HG02852 (cell line): ENCODE measurements around the gene LSM3.

Experiments used
- ATAC-seq: cut with Tn5 transposase; IDR thresholded peaks from one replicate; pipeline ENCODE4 v1.9.1; 2021; ENCODE audit warnings: mild to moderate bottlenecking, moderate library complexity; ENCODE audit not compliant: unreplicated experiment

The LSM3 gene

GRCh38 chr3:14194865-14195264 is 16.2 kb downstream of the LSM3 start:
- ATAC-seq: no peak

- no peak for ATAC-seq
Measured at GRCh38 chr3:14199641-14200040, 21.0 kb downstream of the LSM3 start.

- ATAC-seq: no peak
Measured at GRCh38 chr3:14200276-14200675, 21.7 kb downstream of the LSM3 start.

- ATAC-seq: no peak
Measured at GRCh38 chr3:14200841-14201240, 22.2 kb downstream of the LSM3 start.

DNA sequence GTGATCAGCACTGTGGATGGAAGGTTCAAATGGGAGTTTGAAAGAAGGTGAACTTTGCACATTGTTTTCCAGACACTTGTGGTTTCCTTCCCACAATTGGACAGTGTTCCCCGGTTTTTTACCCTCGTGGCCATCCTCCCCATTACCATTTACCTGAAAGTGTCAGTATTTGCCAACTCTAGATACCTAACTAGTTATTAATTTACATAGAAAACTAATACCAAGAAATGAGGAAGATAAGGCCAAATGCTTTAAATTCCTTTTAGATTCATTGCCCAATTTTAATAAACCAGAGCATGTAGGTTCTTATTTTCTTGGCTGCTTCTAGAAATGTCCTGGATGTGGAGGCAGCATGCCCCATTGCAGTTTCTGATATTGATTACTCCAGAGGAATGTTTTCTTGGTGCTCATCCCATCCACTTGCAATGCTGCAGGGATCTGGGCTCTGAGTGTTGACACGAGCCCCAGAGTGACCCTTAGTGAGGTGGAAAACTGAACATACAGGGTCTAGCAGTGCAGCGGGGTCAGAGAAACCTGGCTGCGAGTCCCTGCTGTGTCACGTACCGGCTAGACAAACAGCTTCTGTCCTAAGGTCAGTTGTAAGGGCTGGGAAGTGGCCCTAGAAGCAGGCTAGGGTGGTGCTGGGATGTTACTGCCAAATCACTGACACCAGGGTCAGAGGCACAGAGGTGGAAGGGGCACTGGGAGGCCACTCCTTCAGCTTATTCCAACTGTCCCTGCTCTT is 23.5 kb downstream of the LSM3 start:
- ATAC-seq: no peak

- ATAC-seq: no peak
Measured at GRCh38 chr3:14202874-14203520, 24.4 kb downstream of the LSM3 start.

GRCh38 chr3:14203521-14204079 is 25.0 kb downstream of the LSM3 start:
- ATAC-seq: no peak

GRCh38 chr3:14204515-14205284 is 26.1 kb downstream of the LSM3 start:
- no peak for ATAC-seq

DNA sequence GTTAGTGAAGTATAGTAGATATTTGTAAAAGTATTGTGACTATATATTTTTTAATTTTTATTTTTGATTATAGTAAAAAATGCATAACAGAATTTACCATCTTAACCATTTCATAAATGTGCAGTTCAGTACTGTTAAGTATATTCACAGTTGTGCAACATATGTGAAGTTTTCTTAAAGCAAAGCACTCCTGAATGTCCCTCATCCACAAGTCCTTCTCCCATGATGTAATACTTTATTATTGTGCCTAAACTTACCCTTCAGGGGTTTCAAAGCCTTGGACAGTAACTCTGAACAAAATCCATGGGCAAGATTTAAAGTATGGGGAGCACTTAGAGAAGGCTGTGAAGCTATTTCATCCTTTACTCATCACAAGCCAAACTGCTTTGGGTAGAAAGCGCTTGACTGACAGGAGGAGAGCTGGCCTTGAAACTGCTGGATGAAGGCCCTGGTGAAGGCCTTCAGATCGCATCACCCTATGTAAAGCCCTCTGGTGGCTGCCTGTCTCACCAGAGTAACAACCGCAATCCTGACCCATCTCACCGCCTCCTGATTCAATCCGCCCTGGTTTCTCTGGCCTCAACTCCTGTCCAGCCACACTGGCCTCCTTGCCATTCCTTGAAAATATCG is 28.0 kb downstream of the LSM3 start:
- ATAC-seq: no peak

GRCh38 chr3:14208168-14208567 is 29.6 kb downstream of the LSM3 start:
- ATAC-seq: no peak

GRCh38 chr3:14208977-14209394 is 30.4 kb downstream of the LSM3 start:
- ATAC-seq: no peak

DNA sequence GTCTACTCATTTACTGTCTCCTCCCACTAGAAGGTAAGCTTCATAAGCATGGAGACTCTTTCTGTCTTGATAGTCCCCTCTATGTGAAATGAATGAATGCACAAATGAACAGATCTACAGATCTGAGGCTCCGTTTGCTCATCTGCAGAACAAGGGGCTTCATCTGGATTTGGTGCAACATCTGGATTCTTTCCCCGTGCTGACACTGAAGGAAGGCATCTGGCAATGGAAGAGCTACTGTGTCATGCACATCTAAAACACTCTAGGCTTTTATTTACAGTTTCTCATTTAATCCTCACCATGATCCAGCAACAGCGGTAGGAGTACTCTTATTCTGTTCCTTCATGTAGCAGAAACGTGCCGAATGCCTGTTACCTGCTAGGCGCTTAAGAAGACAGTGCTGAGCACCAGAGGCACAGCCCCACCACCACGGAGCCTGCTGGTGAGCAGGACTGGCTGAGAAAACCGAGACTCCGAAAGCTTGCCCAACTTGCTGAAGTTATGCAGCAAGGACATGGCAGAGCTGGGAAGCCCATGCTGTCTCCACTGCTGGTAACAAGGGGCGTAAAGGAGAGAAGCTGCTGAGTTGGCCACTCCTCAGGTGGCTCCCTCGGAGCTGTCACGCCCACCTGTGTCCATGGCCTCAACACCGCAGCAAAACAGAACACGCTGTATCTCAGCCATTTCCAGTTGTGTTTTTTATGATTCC is 31.1 kb downstream of the LSM3 start:
- no peak for ATAC-seq

DNA sequence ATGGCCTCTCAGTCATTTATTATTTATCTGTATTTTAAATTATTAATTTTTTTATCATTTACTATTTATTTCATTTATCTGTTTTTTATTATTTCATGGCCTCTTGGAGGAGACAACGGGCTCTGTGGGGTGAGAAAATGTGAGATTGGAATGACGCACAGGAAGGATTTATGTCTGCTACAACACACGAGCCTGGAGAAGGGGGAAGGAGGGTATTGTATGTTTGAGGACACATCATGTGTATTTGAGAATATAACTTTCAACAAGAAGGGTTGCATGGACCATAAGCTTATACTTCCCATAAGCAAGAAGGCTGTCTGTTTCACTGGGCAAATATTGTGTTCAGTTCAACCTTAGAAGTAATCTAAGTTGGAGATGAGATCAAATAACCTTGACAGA is 31.7 kb downstream of the LSM3 start:
- no peak for ATAC-seq

DNA sequence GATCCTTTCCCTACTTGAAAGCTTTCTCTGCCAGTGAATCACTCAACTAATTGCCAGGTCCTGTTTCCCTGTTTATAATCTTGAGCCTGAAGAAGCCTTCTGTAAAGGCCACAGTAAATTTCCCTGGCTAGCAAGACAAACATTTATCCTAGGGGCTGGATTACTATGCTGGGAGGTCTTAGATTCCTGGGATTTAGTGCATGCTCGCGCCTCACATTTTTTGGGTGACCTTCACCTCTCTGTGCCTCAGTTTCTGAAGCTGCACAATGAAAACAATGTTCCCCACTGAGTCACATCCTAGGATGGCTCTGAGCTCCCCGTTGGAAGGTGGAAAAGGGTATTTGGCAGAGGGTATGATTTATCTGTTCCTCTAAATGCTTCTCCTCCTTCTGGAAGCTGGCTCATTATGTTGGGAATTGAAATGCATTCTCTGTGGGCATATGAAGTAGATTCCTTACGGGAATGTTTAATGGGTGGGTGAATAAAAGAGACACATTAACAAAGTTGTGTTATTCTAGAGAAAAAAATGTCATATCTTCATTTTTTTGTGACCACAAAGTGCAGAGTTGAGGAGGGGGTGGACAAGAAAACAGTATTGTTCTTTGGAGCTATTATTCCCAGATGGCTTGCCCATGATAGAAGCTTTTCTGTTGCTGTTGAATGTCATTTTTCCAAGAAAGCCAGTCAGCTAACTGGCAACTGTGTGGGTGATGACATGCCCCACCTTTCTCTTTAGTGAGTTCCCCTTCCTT is 32.4 kb downstream of the LSM3 start:
- no peak for ATAC-seq

DNA sequence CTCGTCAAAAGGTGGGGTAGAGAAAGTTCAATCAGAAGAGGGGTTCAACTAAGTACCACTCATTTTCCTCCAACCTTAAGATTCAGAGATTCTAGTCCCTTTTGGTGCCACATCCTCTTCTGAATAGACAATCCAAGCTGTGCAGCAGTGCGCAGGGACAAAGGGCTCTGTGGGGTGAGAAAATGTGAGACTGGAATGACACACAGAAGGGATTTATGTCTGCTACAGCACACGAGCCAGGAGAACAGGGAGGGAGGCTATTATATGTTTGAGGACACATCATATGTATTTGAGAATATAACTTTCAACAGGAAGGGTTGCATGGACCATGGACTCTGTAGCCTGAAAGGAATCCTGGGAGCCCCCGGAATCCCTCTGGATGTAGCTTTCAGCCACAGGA is 33.0 kb downstream of the LSM3 start:
- ATAC-seq: no peak

GRCh38 chr3:14212032-14212431 is 33.4 kb downstream of the LSM3 start:
- no peak for ATAC-seq

- ATAC-seq: no peak
Measured at GRCh38 chr3:14213066-14213774, 34.6 kb downstream of the LSM3 start.

GRCh38 chr3:14214764-14215163 is 36.1 kb downstream of the LSM3 start:
- no peak for ATAC-seq
